GM12878 (cell line): ENCODE results near the gene ETV6. TPM values are rescaled to one million over a fixed set of nuclear protein-coding genes. Genes with fewer than 3 reads are reported as not detected.

ENCODE experiments used
- ATAC-seq: fragments of 200-7000 bp; cut with Tn5 transposase; 3 replicates; pipeline ENCODE4 v1.9.1; 2020; ENCODE audit warnings: mild to moderate bottlenecking, moderate library complexity
- BruUV-seq: library from RNA; stranded (reverse); fragments of 400-500 nt; replicated peaks from 2 replicates; lab custom pipeline; 2021; lab: Mats Ljungman, UMichigan
- CTCF ChIA-PET: fragments of 300-600 bp; sonication (Branson Sonifier 250); formaldehyde crosslinking; extraction: SDS; loops from one replicate; lab custom pipeline; 2021; ENCODE audit warnings: inconsistent platforms; lab: Yijun Ruan, JAX
- POLR2A ChIA-PET: fragments of 350-600 bp; formaldehyde crosslinking; extraction: SDS; loops from one replicate; lab custom pipeline; 2021; ENCODE audit warnings: inconsistent platforms; lab: Charles Lee
- RAD21 ChIA-PET: fragments of 300-600 bp; sonication (Branson Sonifier 250); formaldehyde crosslinking; loops from one replicate; lab custom pipeline; 2023; ENCODE audit warnings: antibody characterized with exemption; ENCODE audit not compliant: unreplicated experiment; lab: Charles Lee
- SMC1A ChIA-PET: fragments of 300-600 bp; sonication (Branson Sonifier 250); formaldehyde crosslinking; loops from one replicate; lab custom pipeline; 2023; ENCODE audit not compliant: unreplicated experiment, uncharacterized antibody; lab: Charles Lee
- DNase-seq: peaks from one replicate; pipeline ENCODE4 v3.0.0-alpha.2; 2011; ENCODE audit warnings: low read depth, low spot score
- FAIRE-seq: peaks from 3 replicates; lab custom pipeline; 2011; peaks lifted over from hg19 to GRCh38; lab: Jason Lieb, UNC
- H2AFZ ChIP-seq: 2 replicates; pipeline ENCODE4 v1.6.0; 2011; ENCODE audit warnings: low read depth, low read length, control low read depth; ENCODE audit not compliant: control insufficient read depth
- H3K27ac ChIP-seq: 2 replicates; pipeline ENCODE4 v1.5.1; 2011; ENCODE audit warnings: control low read depth; ENCODE audit not compliant: control insufficient read depth, insufficient read depth
- H3K27me3 ChIP-seq, 2 experiments: replicated peaks in 1 of 2; 2 replicates each; pipeline versions ENCODE4 v1.6.0 to v1.6.1; 2011; ENCODE audit warnings: low read length in 1 of 2; ENCODE audit not compliant: control insufficient read depth in 2 of 2, insufficient read depth in 2 of 2
- H3K36me3 ChIP-seq, 2 experiments: 2 replicates each; pipeline ENCODE4 v1.5.1; 2011; ENCODE audit warnings: low read length in 1 of 2; ENCODE audit not compliant: control insufficient read depth in 2 of 2, insufficient read depth in 2 of 2
- H3K4me1 ChIP-seq: 2 replicates; pipeline ENCODE4 v1.6.1; 2011; ENCODE audit warnings: mild to moderate bottlenecking, low read length, moderate library complexity, mixed read lengths; ENCODE audit not compliant: control insufficient read depth, insufficient read depth
- H3K4me2 ChIP-seq: 2 replicates; pipeline ENCODE4 v1.6.0; 2011; ENCODE audit warnings: control low read depth; ENCODE audit not compliant: control insufficient read depth, insufficient read depth
- H3K4me3 ChIP-seq: fragments of 200-600 bp; sonication (generic); 2 replicates; pipeline ENCODE4 v1.5.1; 2016
- H3K79me2 ChIP-seq: 2 replicates; pipeline ENCODE4 v1.6.0; 2011; ENCODE audit warnings: low read length; ENCODE audit not compliant: control insufficient read depth, insufficient read depth
- H3K9ac ChIP-seq: 2 replicates; pipeline ENCODE4 v1.8.0; 2011; ENCODE audit warnings: low read length, control low read depth, mixed read lengths; ENCODE audit not compliant: control insufficient read depth, insufficient read depth
- H3K9me3 ChIP-seq: replicated peaks from 3 replicates; pipeline ENCODE4 v1.5.1; 2011; ENCODE audit warnings: mild to moderate bottlenecking, low read length; ENCODE audit not compliant: control insufficient read depth, insufficient read depth
- H4K20me1 ChIP-seq: 2 replicates; pipeline ENCODE4 v1.6.0; 2011; ENCODE audit not compliant: control insufficient read depth, insufficient read depth
- ATF7 ChIP-seq: fragments of 450-650 bp; IDR thresholded peaks from 2 replicates; pipeline ENCODE4 v1.6.1; 2016; ENCODE audit warnings: low read depth, mild to moderate bottlenecking
- BCL11A ChIP-seq: IDR thresholded peaks from 2 replicates; pipeline ENCODE4 v1.6.1; 2011; ENCODE audit warnings: low read depth, low read length
- ESRRA ChIP-seq: IDR thresholded peaks from 2 replicates; pipeline ENCODE4 v1.6.1; 2012; ENCODE audit warnings: mild to moderate bottlenecking, low read length, improper control_type of control experiment
- ETV6 ChIP-seq, 2 experiments: fragments of 450-650 bp in 1 of 2; IDR thresholded peaks in 1 of 2; conservative IDR thresholded peaks in 1 of 2; 2 replicates each; pipeline ENCODE4 v1.6.1; 2014; ENCODE audit warnings: antibody characterized with exemption in 1 of 2, borderline replicate concordance in 1 of 2, low read depth in 1 of 2, mild to moderate bottlenecking in 1 of 2, moderate library complexity in 1 of 2
- FOXM1 ChIP-seq: IDR thresholded peaks from 2 replicates; pipeline ENCODE4 v1.6.1; 2012; ENCODE audit warnings: low read depth, mild to moderate bottlenecking, inconsistent platforms, low read length, moderate library complexity
- NR2C1 ChIP-seq: fragments of 450-650 bp; IDR thresholded peaks from 2 replicates; pipeline ENCODE4 v1.6.1; 2017; ENCODE audit warnings: antibody characterized with exemption, mild to moderate bottlenecking, moderate library complexity
- TCF3 ChIP-seq: IDR thresholded peaks from 2 replicates; pipeline ENCODE4 v1.6.1; 2012; ENCODE audit warnings: low read depth, mild to moderate bottlenecking, low read length, borderline replicate concordance; ENCODE audit not compliant: insufficient read depth
- TCF7 ChIP-seq: IDR thresholded peaks from 2 replicates; pipeline ENCODE4 v1.6.1; 2014; ENCODE audit warnings: antibody characterized with exemption, borderline replicate concordance
- ZBTB33 ChIP-seq: fragments of 450-650 bp; IDR thresholded peaks from 2 replicates; pipeline ENCODE4 v1.6.1; 2017; ENCODE audit warnings: mild to moderate bottlenecking
- ZSCAN29 ChIP-seq: fragments of 450-650 bp; IDR thresholded peaks from 2 replicates; pipeline ENCODE4 v1.6.1; 2017; ENCODE audit warnings: mild to moderate bottlenecking, moderate library complexity
- WGBS: methylation state at CpG from one replicate; pipeline ENCODE4 v1.1.6; 2016; ENCODE audit warnings: low lambda C conversion rate; ENCODE audit not compliant: insufficient replicate concordance, insufficient coverage; ENCODE audit errors: missing lambda C conversion rate; 5-methylcytosine and 5-hydroxymethylcytosine counted together
- in situ Hi-C: fragments of 300-500 bp; cut with MboI; formaldehyde crosslinking; loops from 9 replicates; pipeline ENCODE4 v1.14.3; 2018; ENCODE audit warnings: mixed read lengths
- intact Hi-C: fragments of 100-400 bp; cut with micrococcal nuclease; formaldehyde crosslinking; loops from one replicate; pipeline ENCODE4 v1.14.2; 2022; ENCODE audit not compliant: unreplicated experiment
- polyA plus RNA-seq, 11 experiments: library from polyadenylated mRNA; depleted of rRNA in 4 of 11; unstranded in 6 of 11; stranded (reverse) in 5 of 11; fragments of >200 nt; fragmentation: Nextera tagmentation in 4 of 11; fragmentation: Illumina TruSeq in 1 of 11; extraction: Ambion mirVana in 4 of 11; extraction: Trizol in 1 of 11; gene quantifications; 1 replicate in 1 of 11; 2 replicates in 10 of 11; pipeline versions ENCODE4 v1.2.1 to v1.2.3, GENCODE V29; 2011 to 2016; ENCODE audit warnings: inconsistent platforms in 2 of 11, missing spikeins in 2 of 11, low read depth in 1 of 11
- total RNA-seq, 4 experiments: library from RNA; depleted of rRNA in 3 of 4; stranded (reverse); fragments of >200 nt in 3 of 4; fragmentation: Illumina TruSeq in 1 of 4; extraction: Trizol in 1 of 4; gene quantifications; 2 replicates each; pipeline versions ENCODE4 v1.2.1 to v1.2.3, GENCODE V29; 2013 to 2021

Gene ETV6
- total and polyA plus RNA-seq, 10 of the 15 experiments (the other 5 are each of a cell fraction or from before 2014, with no cell fraction given) = 6.6 to 74.8 (median 24.6) TPM

DNA sequence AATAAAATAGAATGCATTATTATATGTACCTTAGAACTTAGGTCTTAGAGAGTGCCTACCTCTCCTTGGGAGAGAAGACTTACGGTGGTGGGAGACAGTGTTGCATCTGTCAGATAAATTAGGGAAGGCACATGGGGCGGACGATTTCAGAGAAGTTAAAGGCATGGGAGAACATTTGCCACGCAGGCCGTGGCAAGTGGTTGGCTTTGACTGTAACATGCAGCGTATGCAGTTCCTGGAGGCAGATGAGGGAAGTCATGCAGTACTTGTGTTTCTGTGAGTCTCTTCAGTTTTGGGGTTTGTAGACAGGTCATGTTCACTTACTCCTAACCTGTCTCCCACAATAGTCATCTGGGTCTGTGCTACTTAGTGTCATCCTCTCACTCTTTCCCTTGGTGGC, 43.6 kb downstream of the ETV6 start:
- Histone ChIP-seq H3K9ac (no peak overlapping the region), H4K20me1 (peaks cover 8% of the 10 kb centered on the region; the same call in 1 of the 2 replicates), H3K79me2 (peaks cover 88% of the 10 kb centered on the region), H3K9me3 (peaks cover 17% of the 10 kb centered on the region; the same call in 2 of the 3 replicates), H3K27me3 (no peaks in the 10 kb centered on the region), H3K4me1 (peaks cover under 1% of the 10 kb centered on the region; the same call in 1 of the 2 replicates), H3K4me3 (no peak overlapping the region), H3K4me2 (no peak overlapping the region), H3K27ac (no peak overlapping the region), H2AFZ (no peak overlapping the region), H3K36me3 (peaks cover 10 to 27% of the 10 kb centered on the region in 2 experiments)
- WGBS = 96% methylated on average over 6 of the region's 6 CpGs
- TF ChIP-seq ZSCAN29 = no peak
- no peak for TF ChIP-seq FOXM1
- TF ChIP-seq ESRRA = no peak
- TF ChIP-seq BCL11A = no peak
- no peak for TF ChIP-seq ZBTB33
- TF ChIP-seq NR2C1 = no peak
- no peak for TF ChIP-seq ETV6 (conservative IDR thresholded peaks at IDR 0.05 in 1 of 2, IDR thresholded peaks at IDR 0.05 in 1 of 2; ENCODE audit: borderline replicate concordance in 1 of 2, low read depth in 1 of 2)
- no peak for TF ChIP-seq TCF7
- TF ChIP-seq TCF3 = no peak
- no peak for TF ChIP-seq ATF7
- DNase-seq = no peak
- ChIA-PET SMC1A (no interaction called here), POLR2A (no interaction called here), CTCF (no interaction called here), RAD21 (no interaction called here)
- ATAC-seq = no peak
- no TSS peak for BruUV-seq
- FAIRE-seq = no peak
- in situ Hi-C loops (no loop called here), intact Hi-C loops (no loop called here)
